GM18873 (cell line): Measurements from ENCODE around the gene PPID.
"Not testable (repeated sequence)": the region's sequence is repeated elsewhere in the genome, so short reads cannot be mapped to it uniquely, and the experiment has no call there.

Experiments
- ATAC-seq: cut with Tn5 transposase; IDR thresholded peaks from one replicate; pipeline ENCODE4 v1.9.1; 2021; ENCODE audit warnings: mild to moderate bottlenecking, moderate library complexity, moderate number of reproducible peaks; ENCODE audit not compliant: unreplicated experiment, low FRiP score

Gene PPID

DNA sequence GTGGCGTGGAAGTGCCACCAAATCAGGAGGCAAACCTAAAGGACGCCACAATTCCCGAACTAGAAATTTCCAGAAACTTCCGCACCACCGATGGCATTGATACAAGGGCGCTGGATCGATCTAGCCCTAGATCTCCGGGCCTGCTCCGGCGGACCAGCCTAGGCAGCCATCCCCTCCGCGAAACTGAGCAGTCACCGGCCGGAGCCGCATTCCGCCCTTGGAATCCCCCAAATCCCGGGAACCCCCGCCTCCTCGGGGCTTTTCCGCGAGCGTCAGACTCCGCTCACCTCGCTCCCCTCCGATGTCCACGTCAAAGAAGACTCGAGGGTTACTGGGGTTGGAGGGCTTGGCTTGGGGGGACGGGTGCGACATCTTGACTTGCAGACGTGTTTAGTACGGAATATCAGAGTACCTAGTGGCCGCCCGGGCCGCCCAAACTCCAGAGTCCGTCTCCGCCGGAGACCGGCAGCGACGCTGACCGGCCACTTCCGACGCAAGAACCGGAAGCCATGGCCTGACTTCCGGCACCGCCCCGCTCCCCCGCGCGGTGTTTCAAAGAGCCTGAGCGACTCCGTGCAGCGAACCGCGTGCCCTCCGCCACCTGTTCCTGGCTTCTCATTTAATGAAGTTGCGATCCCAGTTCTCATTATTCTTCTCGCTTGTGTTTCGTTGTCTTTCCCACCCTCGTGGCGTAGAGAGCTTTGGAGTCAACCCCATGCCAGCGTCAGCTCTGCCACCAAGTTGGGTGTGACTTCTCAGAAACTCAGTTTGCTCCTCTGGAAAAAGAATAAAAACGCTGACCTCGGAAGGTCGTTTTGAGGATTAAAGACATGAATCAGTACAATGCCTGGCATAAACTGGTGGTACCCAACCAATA is at the start of gene PPID:
PPID (minus strand) TSS at position 480 of the 877 bp plus-strand sequence; CDS start at position 372, 108 bp downstream.
- ATAC-seq = peak; percentile 91

DNA sequence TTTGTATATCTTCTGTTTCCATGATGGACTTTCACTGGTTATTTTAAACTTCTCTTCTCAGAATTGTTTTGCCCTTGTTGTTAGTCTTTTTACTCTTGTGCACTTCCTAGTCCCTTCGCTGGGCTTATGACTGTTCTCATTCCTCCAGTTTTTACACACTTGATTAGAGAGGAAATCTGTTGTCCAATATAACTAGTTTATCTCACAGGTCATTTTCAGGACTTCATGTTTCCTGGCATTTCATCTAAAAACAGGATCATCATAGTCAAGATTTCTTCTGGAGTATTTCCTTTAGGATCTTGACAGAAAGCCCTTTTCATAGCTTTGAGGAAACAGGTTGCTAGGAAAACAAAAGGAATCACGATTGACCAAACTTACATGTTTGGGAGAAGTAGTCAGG is 48.6 kb upstream of the PPID start:
- no peak for ATAC-seq

DNA sequence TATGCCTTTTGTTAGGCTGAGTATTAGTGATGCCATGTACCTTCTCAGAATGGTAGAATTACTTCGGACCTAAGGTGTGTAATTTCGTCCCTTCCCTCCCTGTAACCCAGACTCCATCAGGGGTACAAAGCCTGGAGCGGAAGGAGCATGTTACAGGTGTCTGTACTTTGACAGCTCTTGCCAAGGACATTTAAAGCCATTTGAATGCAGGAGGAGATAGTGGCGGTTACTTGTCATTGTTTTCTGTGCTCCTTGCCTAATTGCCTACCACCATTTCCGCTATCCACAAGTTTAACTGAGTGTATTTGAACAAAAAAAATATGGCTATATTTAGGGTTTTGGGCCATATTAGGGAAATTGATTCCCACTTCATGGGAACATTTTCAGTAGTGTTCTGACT is 47.5 kb upstream of the PPID start:
- ATAC-seq = no peak

DNA sequence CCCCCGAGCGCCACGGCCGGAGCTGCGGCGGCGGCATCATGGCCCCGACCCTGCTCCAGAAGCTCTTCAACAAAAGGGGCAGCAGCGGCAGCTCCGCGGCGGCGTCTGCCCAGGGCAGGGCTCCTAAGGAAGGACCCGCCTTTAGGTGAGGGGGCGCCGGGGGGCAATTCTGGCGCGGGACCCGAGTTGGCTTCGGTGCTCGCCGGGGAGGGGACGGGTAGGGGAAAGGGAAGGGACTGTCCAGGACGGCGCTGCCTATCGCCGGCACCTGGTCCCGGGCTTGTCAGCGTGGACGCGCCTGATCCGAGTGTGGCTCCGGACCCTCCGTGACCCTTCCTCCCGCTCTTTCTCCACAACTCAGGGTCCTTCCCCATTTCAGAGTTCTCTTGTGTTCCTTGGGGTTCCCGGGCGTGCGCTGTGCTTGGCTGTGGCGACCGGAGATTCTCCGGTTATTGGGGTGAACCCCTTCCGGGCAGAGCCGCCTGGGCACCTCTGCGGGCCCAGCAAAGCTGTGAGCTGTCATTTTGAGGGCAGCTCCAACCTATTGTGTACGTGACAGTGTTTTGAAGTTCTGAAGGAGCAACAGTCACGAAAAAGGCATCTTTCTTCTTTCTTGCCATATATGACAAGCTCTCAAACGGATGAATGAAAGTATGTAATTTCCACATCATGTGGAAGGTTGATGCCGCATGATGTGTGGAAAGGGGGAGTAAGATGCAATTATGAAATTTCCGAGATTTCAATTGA is 46.2 kb upstream of the PPID start:
- ATAC-seq = peak; percentile 36

DNA sequence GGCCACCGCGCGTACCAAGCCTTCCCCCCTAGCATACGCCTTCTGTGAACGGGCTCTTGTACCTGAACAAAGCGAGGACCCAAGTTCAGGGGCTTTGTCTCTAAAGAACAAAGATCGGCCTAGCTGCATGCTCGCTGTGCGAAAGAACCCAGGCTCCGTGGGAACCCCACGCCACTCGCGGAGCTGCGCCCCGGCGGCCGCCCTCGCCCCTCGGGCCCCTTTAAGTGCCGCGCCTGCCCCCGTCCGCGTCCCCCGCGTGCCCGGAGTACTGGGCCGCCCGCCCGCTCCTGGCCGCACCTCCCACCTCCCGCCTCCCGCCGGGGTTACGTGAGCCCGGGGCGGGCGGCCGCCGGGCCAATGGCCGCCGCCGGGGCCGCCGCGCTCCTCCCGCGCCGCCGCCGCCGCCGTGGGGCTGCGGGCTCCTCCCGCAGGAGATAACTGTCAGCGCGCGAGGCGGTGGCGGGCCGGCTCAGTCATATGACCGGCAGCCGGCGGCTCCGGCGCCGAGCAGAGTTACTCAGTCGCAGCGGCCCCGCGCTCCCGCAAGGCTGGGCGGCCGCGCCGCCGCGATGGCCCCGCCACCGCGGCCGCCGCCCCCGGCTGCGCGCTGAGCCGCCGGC is 45.5 kb upstream of the PPID start, which contains the start of gene FNIP2:
FNIP2 (plus strand) TSS at position 472 of the 620 bp plus-strand sequence. CDS start 187 bp downstream, outside the sequence.
- ATAC-seq = peak; percentile 52

DNA sequence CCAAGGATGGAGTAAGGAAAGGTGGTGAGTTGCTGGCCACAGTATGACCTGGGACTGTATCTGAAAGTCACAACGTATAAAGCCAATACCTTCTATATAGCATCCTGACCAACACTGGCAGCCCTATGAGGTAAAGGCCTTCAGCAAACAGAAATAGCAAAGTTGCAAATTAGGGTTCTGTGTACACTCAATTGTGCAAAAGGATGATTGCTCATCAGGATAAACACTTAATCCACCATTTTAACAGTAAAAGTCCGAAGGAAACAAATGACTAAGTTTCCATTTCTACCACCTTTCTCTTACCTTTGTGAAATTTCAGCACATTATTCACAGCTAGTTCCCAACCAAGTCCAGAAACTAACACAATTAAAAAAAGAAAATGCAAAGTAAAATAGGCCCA is 44.3 kb upstream of the PPID start:
- ATAC-seq = no peak

DNA sequence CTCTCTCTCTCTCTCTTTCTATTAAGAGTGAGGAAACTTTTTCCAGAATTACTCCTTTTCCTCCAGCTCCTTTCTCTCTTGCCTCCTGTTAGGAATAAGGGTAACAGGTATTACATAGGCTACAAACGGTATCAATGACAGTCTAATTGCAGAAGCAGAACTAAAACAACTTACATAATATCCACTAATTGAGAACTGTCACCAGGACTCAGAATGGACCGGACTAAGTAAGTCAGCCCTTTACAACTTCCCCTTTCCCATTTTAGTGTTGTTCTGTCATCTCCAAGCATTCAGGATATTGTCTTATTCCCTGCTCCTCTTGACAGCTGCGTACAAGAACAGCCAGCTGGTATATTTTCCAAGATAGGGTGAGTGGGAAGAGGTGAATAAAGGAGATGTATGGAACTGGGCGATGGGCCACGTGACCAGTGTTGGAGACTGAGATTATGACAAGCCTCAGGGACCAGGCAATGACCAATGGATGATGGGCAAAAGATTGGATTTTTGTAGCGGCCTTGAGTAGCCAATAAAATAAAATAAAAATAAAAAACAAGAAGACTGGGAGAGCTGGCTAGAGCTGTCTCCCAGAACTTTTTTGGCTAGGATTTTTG is 43.3 kb upstream of the PPID start:
- ATAC-seq = no peak

DNA sequence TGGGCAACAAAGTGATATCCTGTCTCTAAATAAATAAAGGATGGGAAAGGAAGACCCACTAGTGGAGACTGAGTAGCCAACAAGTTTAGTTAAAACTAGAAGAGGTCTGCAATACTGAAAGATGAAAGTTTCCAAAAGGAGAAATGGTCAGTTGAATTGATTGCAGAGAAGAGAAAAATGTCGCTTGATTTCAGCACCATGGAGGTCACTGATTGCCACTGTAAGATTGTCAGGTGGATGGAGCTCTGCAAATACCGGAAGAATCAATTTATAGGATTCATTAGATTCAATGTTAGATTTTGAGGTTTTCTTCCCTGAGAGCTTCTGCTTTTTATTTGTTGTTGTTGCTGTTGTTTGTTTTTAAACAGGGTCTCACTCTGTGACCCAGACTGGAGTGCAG is 40.3 kb upstream of the PPID start:
- ATAC-seq = no peak

DNA sequence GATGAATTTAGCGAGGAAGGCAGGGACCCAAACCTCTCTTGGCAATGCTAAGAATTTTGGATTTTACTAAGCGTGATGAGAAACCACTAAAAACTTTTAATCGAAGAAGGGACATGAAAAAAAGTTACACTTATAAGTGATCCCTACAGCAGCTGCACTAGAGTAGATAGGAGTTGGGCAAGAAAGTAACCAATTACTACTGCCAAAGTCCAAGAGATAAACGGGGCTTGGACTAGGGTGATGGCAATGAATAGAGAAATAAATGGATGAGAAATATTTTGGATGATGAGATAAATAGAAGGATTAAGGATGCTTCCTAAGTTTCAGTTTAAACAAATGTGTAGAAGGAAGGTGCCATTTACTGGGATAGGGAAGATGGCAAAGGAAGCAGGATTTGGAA is 39.4 kb upstream of the PPID start:
- no peak for ATAC-seq

DNA sequence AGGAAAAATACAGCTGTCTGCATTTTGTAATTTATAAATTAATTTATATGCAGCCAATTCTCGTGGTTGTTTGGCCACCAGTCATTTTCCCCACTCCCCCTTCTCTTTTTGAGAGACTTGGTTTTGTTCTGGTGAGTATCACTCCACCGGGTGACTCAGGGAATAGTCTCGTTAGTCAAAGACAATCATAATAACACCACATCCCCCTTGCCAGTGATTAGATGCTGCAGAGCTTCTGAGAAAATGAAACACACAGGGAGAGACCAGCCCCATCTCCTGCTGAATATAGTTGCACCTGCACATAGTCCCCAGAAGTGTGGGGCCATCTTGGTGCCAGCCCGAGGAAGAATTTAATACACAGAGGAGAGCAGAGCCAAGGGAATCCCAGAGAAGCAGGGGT is 37.7 kb upstream of the PPID start:
- no peak for ATAC-seq

DNA sequence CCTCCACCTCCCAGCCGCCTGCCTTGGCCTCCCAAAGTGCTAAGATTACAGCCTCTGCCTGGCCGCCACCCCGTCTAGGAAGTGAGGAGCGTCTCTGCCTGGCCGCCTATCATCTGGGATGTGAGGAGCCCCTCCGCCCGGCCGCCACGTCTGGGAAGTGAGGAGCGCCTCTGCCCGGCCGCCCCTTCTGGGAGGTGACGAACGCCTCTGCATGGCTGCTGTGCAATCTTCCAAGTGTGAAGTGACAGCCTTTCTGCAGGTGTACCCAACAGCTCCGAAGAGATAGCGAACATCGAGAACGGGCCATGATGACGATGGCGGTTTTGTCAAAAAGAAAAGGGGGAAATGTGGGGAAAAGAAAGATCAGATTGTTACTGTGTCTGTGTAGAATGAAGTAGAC is 36.3 kb upstream of the PPID start:
- not testable (repeated sequence) for ATAC-seq

DNA sequence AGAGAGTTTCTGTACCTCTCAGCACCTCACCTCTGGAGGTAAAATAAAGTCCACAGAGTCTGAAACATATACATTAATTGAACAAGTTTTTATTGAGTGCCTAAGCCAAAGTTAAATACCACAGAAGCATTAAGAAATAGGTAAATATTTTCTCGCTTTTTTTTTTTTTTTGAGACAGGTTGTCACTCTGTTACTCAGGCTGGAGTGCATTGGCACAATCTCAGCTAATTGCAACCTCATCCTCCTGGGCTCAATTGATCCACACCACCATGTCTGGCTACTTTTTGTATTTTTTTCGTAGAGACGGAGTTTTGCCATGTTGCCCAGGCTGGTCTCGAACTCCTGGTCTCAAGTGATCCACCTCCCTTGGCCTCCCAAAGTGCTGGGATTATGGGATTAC is 35.5 kb upstream of the PPID start:
- no peak for ATAC-seq

DNA sequence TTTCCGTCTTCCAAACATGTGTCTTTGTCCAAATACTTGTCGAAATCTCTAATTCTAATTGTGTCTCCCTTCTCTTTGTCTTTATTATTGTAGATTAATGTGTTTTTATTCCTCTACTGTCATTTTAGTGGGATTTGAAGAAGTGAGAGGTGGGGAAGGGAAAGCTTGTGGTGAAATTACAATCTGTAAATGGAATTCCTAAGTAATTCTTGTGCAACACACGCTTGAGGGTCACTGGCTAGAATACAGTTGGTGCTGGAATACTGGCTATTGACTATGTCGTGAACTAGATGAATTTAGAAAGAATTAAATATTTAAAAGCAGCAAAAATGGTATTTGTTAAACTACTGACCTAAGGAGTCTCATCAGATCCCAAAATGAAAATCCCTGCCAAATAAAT is 34.9 kb upstream of the PPID start:
- no peak for ATAC-seq

DNA sequence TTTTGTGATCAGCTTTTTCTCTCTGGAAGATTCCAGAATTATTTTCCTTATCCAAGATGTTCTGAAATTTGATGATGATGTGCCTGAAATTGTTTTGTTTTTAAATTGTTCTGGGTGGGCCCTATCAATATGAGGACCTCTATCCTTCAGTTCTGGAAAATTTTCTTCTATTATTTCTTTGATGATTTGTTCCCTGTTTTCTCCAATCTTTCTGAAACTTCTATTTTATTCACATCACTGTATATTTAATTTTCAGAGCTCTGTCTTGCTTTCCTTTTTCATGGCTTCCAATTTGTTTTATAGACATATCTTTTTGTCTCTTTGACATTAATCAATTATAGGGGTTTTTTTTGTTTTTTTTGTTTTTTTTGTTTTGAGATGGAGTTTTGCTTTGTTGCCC is 33.4 kb upstream of the PPID start:
- ATAC-seq = no peak

DNA sequence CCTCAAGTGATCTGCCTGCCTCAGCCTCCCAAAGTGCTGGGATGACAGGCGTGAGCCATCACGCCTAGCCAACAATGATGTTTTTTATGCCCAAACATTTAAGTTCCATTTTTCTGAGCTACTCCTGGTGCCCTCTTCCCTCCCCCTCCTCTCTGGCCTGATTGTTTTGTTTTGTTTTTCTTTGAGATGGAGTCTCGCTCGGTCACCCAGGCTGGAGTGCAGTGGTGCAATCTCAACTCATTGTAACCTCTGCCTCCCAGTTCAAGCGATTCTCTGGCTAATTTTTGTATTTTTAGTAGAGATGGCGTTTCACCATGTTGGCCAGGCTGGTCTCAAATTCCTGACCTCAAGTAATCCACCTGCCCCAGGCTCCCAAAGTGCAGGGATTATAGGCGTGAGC is 32.6 kb upstream of the PPID start:
- not testable (repeated sequence) for ATAC-seq

DNA sequence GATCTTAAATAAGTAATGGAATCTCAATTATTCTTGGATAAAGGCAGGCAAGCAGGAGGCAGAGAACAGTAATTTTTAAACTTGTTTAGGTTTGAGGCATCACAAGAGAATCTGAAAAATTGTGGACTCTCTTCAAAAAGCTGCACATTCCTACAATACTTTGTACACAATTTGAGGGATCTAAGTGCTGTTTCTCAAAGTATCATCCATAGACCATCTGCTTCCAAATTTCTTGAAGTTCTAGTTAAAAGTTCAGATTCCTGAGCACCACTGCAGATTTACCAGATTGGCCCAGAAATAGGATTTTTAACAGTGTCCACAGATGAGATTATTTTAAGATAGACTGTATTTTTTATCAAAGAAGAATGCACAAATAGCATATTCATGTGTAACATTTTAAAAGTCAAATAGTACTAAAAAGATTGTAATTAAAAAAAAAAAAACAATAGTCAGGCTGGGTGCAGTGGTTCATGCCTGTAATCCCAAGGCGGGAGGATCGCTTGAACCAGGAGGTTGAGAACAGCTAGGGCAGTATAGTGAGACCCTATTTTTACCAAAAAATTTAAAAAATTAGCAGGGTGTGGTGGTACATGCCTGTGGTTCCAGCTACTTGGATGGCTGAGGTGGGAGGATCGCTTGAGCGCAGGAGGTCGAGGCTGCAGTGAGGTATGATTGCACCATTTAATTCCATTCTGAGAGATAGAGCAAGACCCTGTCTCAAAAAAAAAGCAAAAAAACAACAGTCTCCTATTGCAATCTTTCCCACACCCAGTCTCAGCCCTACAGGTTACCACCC is 31.4 kb upstream of the PPID start:
- no peak for ATAC-seq

DNA sequence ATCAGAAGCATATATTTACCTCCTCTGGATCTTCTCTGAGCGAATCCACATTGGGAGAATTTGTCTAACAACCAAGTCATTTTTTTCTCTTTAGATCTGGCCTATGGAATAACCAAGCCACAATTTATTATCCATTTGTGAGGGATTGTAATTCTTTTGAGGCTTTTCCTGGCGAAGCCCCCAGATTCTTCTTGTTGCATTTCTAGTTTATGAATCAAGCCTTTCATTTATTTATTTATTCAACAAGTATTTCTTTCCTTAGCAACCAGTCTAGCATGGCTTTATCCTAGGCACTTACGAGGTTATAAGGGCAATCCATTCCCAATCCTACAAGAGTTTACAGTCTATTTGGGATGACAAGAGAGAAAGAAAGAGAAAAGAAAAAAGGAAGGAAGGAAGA is 27.2 kb upstream of the PPID start:
- no peak for ATAC-seq

DNA sequence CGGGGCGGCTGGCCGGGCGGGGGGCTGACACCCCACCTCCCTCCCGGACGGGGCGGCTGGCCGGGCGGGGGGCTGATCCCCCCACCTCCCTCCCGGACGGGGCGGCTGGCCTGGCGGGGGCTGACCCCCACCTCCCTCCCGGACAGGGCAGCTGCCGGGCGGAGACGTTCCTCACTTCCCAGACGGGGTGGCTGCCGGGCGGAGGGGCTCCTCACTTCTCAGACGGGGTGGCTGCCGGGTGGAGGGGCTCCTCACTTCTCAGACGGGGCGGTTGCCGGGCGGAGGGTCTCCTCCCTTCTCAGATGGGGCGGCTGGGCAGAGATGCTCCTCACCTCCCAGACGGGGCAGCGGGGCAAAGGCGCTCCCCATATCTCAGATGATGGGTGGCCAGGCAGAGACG is 23.3 kb upstream of the PPID start:
- not testable (repeated sequence) for ATAC-seq

DNA sequence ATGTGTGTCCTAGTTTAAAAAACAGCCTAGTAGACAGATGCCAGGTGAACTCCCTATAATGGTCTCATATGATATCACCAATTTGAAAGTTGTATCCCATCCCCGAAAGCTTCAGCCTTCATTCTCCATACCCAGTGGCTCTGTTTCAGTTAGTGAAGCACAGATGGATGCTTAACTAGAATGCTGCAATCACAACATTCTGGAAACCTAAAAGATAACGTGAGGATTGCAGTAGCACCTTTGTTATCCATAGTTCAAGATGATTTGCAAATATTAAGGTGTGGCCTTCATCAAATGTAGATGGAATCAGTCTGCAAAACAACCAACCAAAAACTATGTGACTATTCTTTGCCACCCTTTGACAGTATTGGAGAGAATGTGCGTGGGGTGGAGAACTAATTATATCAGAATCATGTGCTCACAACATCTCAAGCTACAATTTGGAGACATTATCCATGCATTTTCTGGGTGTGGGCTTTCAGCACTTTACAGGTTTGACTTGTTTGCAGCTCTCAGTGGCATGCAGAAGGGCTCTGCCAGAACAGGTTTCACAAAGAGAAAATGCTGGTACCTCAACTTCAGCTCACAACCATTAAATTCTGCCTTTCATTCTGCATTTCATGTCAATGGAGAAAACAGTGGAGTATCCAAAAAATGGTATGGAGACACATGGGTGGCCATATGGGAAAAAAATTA is 18.3 kb upstream of the PPID start:
- no peak for ATAC-seq
